Esophagus muscularis mucosa (tissue), 4 donors: ENCODE measurements around the gene SND1. TPM values are rescaled to one million over a fixed set of nuclear protein-coding genes. Genes with fewer than 3 reads are reported as not detected.

Experiments
- DNase-seq: peaks from one replicate; pipeline ENCODE4 v3.0.0-alpha.2; 2017; ENCODE audit errors: extremely low spot score
- H3K27ac ChIP-seq, 4 donors: fragments of 200-600 bp; sonication (generic); replicated peaks in 1 of 4; 1 replicate in 3 of 4; 2 replicates in 1 of 4; pipeline ENCODE4 v1.5.1; 2016 to 2019; ENCODE audit warnings: mild to moderate bottlenecking in 1 of 4
- H3K27me3 ChIP-seq, 4 donors: fragments of 200-600 bp; sonication (generic); one replicate each; pipeline versions ENCODE4 v1.5.1 to v1.6.0; 2016 to 2019
- H3K36me3 ChIP-seq, 4 donors: fragments of 200-600 bp; sonication (generic); one replicate each; pipeline ENCODE4 v1.5.1; 2016 to 2019
- H3K4me1 ChIP-seq, 4 donors: fragments of 200-600 bp; sonication (generic); one replicate each; pipeline ENCODE4 v1.5.1; 2016 to 2019
- H3K4me3 ChIP-seq, 4 donors: fragments of 200-600 bp; sonication (generic); 1 replicate in 2 of 4; 2 replicates in 2 of 4; pipeline ENCODE4 v1.5.1; 2016 to 2019; ENCODE audit warnings: mild to moderate bottlenecking in 4 of 4, moderate library complexity in 1 of 4
- H3K9me3 ChIP-seq, 4 donors: fragments of 200-600 bp; sonication (generic); 1 replicate in 3 of 4; 2 replicates in 1 of 4; pipeline ENCODE4 v1.5.1; 2016 to 2019
- CTCF ChIP-seq, 3 experiments: fragments of 200-600 bp in 2 of 3; fragments of 450-650 bp in 1 of 3; sonication (generic) in 2 of 3; IDR thresholded peaks; one replicate each; pipeline ENCODE4 v1.5.1; 2017 to 2019; ENCODE audit warnings: antibody characterized with exemption in 3 of 3, mild to moderate bottlenecking in 2 of 3, moderate library complexity in 1 of 3
- EP300 ChIP-seq: sonication (generic); formaldehyde crosslinking; IDR thresholded peaks from one replicate; pipeline ENCODE4 v1.6.1; 2017; ENCODE audit warnings: antibody characterized with exemption
- POLR2A ChIP-seq: fragments of 450-650 bp; IDR thresholded peaks from one replicate; pipeline ENCODE4 v1.6.1; 2017; ENCODE audit warnings: antibody characterized with exemption, moderate library complexity, mild to moderate bottlenecking, low read depth
- POLR2AphosphoS5 ChIP-seq, 2 donors: sonication (generic); formaldehyde crosslinking; IDR thresholded peaks; one replicate each; pipeline ENCODE4 v1.6.1; 2017; ENCODE audit warnings: antibody characterized with exemption in 2 of 2
- WGBS: methylation state at CpG from one replicate; pipeline ENCODE4 v1.1.5; 2018; 5-methylcytosine and 5-hydroxymethylcytosine counted together
- intact Hi-C: fragments of 100-400 bp; cut with DNase I; formaldehyde crosslinking; loops from one replicate; pipeline ENCODE4 v1.15.1; 2023
- total RNA-seq, 4 donors: library from RNA; depleted of rRNA; stranded (reverse); fragments of >200 nt; gene quantifications; one replicate each; pipeline versions ENCODE4 v1.1.0 to v1.2.1, GENCODE V29; 2016

SND1 gene
- total RNA-seq, 4 donors from 2014 or later = 71.4 to 91.2 (median 81.3) TPM

DNA sequence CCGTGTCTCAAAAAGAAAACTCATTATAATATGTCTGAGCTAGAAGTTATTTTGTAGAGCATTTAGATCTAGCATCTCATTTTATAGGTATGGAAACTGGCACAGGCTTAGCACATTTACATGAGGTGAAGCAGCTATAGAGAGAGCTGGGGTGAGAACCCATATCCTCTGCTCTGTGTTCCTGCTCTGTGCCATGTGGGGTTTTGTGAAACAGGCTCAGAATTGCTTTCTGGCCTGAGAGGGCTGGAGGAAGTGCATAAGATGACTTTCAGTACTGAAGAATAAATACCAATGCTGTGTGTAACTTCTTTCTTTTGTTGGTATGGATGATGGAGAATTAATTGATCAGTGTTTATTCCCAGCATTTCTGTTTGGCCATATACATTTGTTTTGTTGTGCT, 220.1 kb downstream of the SND1 start:
- WGBS = 100% methylated on average over 1 of the region's 1 CpG
- no peak for TF ChIP-seq EP300
- no peak for TF ChIP-seq CTCF (IDR thresholded peaks at IDR 0.05)
- no peak for TF ChIP-seq POLR2A
- TF ChIP-seq POLR2AphosphoS5 (IDR thresholded peaks at IDR 0.05) = no peak
- no peak for DNase-seq
- intact Hi-C loops = no loop called here
- no peaks in the 10 kb centered on the region for H3K36me3 ChIP-seq
- H3K4me1 ChIP-seq = peaks cover 0 to 3% (median 0%) of the 10 kb centered on the region in 4 donors
- no peaks in the 10 kb centered on the region for H3K27me3 ChIP-seq
- no peak overlapping the region for H3K4me3 ChIP-seq
- H3K27ac ChIP-seq = no peak overlapping the region
- no peaks in the 10 kb centered on the region for H3K9me3 ChIP-seq

GRCh38 chr7:127873151-127873550, 221.2 kb downstream of the SND1 start:
- WGBS = 97% methylated on average over 3 of the region's 3 CpGs

DNA sequence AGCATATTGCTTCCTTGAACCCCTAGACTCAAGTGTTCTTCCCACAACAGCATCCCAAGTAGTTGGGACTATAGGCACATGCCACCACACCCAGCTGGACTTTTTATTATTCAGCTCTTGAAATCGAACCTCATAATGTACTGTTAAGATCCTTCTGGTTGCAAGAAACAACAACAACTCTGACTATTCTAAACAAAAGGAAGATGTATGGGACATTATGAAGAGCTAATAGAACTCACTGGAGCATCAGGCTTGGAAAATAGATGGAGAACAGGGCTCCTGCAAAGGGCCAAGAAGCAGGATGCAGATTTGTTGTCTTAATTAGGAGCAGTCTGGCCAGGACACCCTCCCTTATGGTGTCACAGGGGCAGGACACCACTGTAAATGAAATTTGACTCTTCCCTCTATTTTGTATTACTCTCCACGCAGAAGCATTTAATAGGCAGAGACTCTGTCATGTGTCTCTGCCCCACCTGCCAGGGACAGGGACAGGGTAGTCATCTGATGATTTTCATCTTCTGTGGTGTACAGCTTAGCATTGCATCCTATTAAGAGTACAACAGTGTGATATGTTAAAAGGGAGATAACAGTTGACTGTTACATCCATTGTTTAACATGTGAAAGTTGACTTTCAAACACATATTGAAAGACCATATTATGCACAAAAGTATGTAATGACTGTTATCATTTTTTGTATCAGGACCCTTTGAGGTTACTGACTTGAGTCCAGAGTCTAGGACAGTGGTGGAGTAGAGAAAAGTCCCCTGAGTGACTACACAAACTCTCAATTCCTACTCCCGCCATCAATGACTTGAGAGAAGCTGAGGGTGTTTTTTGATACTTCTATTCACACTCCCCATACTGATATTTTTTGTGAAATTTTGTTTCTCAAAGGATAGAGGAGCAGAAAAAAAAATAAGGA, 222.0 kb downstream of the SND1 start:
- WGBS = 91% methylated on average over 3 of the region's 3 CpGs
- H3K9me3 ChIP-seq = no peaks in the 10 kb centered on the region
- H3K4me3 ChIP-seq = no peak overlapping the region

More at GRCh38 chr7:127873151-127873550, 221.2 kb downstream of the SND1 start:
- Histone ChIP-seq H3K36me3 (no peaks in the 10 kb centered on the region), H3K27me3 (no peaks in the 10 kb centered on the region), H3K9me3 (no peaks in the 10 kb centered on the region), H3K4me1 (peaks cover 0 to 3% (median 0%) of the 10 kb centered on the region in 4 donors), H3K4me3 (no peak overlapping the region), H3K27ac (no peak overlapping the region)
- no peak for TF ChIP-seq POLR2A
- TF ChIP-seq EP300 = no peak
- TF ChIP-seq POLR2AphosphoS5 (IDR thresholded peaks at IDR 0.05) = no peak
- no peak for TF ChIP-seq CTCF (IDR thresholded peaks at IDR 0.05)
- intact Hi-C loops = no loop called here
- DNase-seq = no peak

GRCh38 chr7:127874951-127875608, 223.1 kb downstream of the SND1 start:
- no peak overlapping the region for H3K4me3 ChIP-seq
- no peak for TF ChIP-seq POLR2A
- no peak for TF ChIP-seq EP300
- no peak for TF ChIP-seq POLR2AphosphoS5 (IDR thresholded peaks at IDR 0.05)
- no peak for TF ChIP-seq CTCF (IDR thresholded peaks at IDR 0.05)
- H3K4me1 ChIP-seq = peaks cover 0 to 3% (median 0%) of the 10 kb centered on the region in 4 donors
- intact Hi-C loops = no loop called here
- H3K9me3 ChIP-seq = no peaks in the 10 kb centered on the region
- H3K27me3 ChIP-seq = no peaks in the 10 kb centered on the region
- no peak for DNase-seq
- no peak overlapping the region for H3K27ac ChIP-seq
- H3K36me3 ChIP-seq = no peaks in the 10 kb centered on the region
- WGBS = 83% methylated on average over 2 of the region's 2 CpGs

More for the DNA sequence above, 222.0 kb downstream of the SND1 start:
- Histone ChIP-seq H3K36me3 (no peaks in the 10 kb centered on the region), H3K27ac (no peak overlapping the region), H3K4me1 (peaks cover 0 to 3% (median 0%) of the 10 kb centered on the region in 4 donors), H3K27me3 (no peaks in the 10 kb centered on the region)
- TF ChIP-seq CTCF (IDR thresholded peaks at IDR 0.05) (no peak), POLR2A (no peak), EP300 (no peak), POLR2AphosphoS5 (IDR thresholded peaks at IDR 0.05) (no peak)
- no peak for DNase-seq
- intact Hi-C loops = no loop called here
